ENCODE results near the gene ZNF611.

- TF ChIP-seq REST (IDR thresholded peaks at IDR 0.05; ENCODE audit: insufficient read depth in 1 of 2, low read depth in 2 of 2, low read length in 1 of 2) (no peak), CTCF (IDR thresholded peaks at IDR 0.05) (no peak), POLR2AphosphoS5 (IDR thresholded peaks at IDR 0.05; ENCODE audit: low read depth, low read length) (no peak), TCF7L2 (IDR thresholded peaks at IDR 0.05; ENCODE audit: low read depth, low read length) (no peak)
Measured at GRCh38 chr19:52662631-52663030, 72.2 kb downstream of the ZNF611 start.
